ENCODE data around the gene LMAN2L.

The LMAN2L gene

DNA sequence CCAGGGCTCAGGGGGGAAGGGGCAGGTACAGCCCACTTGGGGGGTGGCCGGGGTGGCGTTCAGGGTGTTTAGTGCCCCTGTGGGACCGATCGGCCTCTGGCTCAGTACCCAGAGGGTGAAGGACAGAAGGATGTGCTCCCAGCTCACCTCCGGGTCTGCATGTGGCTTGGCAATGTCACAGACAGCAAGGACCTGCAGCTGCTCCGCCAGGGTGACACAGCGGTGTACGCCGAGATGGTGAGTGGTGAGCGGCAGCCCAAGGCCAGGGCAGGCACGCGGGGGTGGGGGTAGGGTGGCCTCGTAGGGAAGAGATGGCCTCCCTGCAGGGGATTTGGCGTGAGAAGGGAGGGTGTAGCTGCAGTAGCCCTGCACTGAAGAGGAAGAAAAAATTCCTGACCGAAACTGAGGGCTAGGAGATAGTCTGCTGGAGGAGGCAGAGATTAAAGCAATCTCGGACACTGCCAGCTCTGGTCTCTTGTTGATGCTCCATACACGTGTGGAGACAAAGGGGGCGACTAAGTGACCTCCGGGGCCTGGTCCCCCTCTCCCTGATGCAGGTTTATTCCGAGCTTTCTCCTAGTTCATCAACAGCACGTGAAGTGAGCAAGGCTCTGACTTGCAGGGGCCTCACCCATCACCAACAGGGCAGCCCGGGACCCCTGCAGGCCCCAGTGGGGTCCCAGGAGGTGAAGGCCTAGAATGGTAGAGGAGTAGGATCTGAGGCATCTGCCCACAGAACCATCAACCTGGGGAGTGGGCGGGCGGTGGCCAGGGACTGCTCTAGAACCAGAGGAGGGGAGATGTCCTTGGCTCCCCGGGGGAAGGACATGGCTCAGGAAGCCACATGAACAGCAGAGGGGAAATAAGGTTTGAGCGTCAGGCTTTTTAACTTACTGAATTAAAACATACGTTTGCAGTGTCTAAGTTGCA lies 51.9 kb downstream of the LMAN2L start:
- H3K4me1 ChIP-seq (ENCODE audit: control extremely low read depth in 1 of 4, control insufficient read depth in 4 of 4, insufficient read depth in 4 of 4, low read length in 3 of 4) = peaks cover 0 to 2% (median 0%) of the 10 kb centered on the region in 4 experiments
- H3K4me3 ChIP-seq (ENCODE audit: control insufficient read depth in 1 of 7, extremely low read depth in 1 of 7, insufficient read depth in 4 of 7, low read depth in 2 of 7, low read length in 6 of 7) = no peak overlapping the region
- CTCF ChIA-PET = no interaction called here
- no peaks in the 10 kb centered on the region for H3K27me3 ChIP-seq (replicated peaks in 2 of 5; ENCODE audit: control insufficient read depth in 4 of 5, insufficient read depth in 5 of 5, low read length in 4 of 5)
- POLR2A ChIA-PET = no interaction called here
- 92% methylated on average over 20 of the region's 27 CpGs for WGBS (ENCODE audit: insufficient coverage)
- H3K27ac ChIP-seq (ENCODE audit: insufficient read depth in 1 of 2, low read depth in 1 of 2, low read length in 2 of 2, poor library complexity in 1 of 2, severe bottlenecking in 2 of 2) = no peak overlapping the region
- H3K36me3 ChIP-seq (ENCODE audit: control insufficient read depth in 4 of 4, insufficient read depth in 4 of 4, low read length in 3 of 4) = no peaks in the 10 kb centered on the region
- no peaks in the 10 kb centered on the region for H3K9me3 ChIP-seq (ENCODE audit: control extremely low read depth in 1 of 5, control insufficient read depth in 4 of 5, insufficient read depth in 2 of 5, low read depth in 1 of 5, low read length in 4 of 5)
- DNase-seq = no peak

GRCh38 chr2:96687266-96687665 lies 52.6 kb downstream of the LMAN2L start:
- Histone ChIP-seq H3K9me3 (ENCODE audit: control extremely low read depth in 1 of 5, control insufficient read depth in 4 of 5, insufficient read depth in 2 of 5, low read depth in 1 of 5, low read length in 4 of 5) (no peaks in the 10 kb centered on the region), H3K4me1 (ENCODE audit: control extremely low read depth in 1 of 4, control insufficient read depth in 4 of 4, insufficient read depth in 4 of 4, low read length in 3 of 4) (peaks cover 0 to 2% (median 0%) of the 10 kb centered on the region in 4 experiments), H3K4me3 (ENCODE audit: control insufficient read depth in 1 of 7, extremely low read depth in 1 of 7, insufficient read depth in 4 of 7, low read depth in 2 of 7, low read length in 6 of 7) (no peak overlapping the region), H3K36me3 (ENCODE audit: control insufficient read depth in 4 of 4, insufficient read depth in 4 of 4, low read length in 3 of 4) (no peaks in the 10 kb centered on the region), H3K27ac (ENCODE audit: insufficient read depth in 1 of 2, low read depth in 1 of 2, low read length in 2 of 2, poor library complexity in 1 of 2, severe bottlenecking in 2 of 2) (no peak overlapping the region), H3K27me3 (replicated peaks in 2 of 5; ENCODE audit: control insufficient read depth in 4 of 5, insufficient read depth in 5 of 5, low read length in 4 of 5) (no peaks in the 10 kb centered on the region)
- 100% methylated on average over 2 of the region's 3 CpGs for WGBS (ENCODE audit: insufficient coverage)
- POLR2A ChIA-PET = no interaction called here
- CTCF ChIA-PET = no interaction called here
- no peak for DNase-seq

GRCh38 chr2:96685577-96686459 lies 54.0 kb downstream of the LMAN2L start:
- Histone ChIP-seq H3K4me3 (ENCODE audit: control insufficient read depth in 1 of 7, extremely low read depth in 1 of 7, insufficient read depth in 4 of 7, low read depth in 2 of 7, low read length in 6 of 7) (no peak overlapping the region), H3K9me3 (ENCODE audit: control extremely low read depth in 1 of 5, control insufficient read depth in 4 of 5, insufficient read depth in 2 of 5, low read depth in 1 of 5, low read length in 4 of 5) (no peaks in the 10 kb centered on the region), H3K27me3 (replicated peaks in 2 of 5; ENCODE audit: control insufficient read depth in 4 of 5, insufficient read depth in 5 of 5, low read length in 4 of 5) (no peaks in the 10 kb centered on the region), H3K36me3 (ENCODE audit: control insufficient read depth in 4 of 4, insufficient read depth in 4 of 4, low read length in 3 of 4) (no peaks in the 10 kb centered on the region), H3K27ac (ENCODE audit: insufficient read depth in 1 of 2, low read depth in 1 of 2, low read length in 2 of 2, poor library complexity in 1 of 2, severe bottlenecking in 2 of 2) (no peak overlapping the region), H3K4me1 (ENCODE audit: control extremely low read depth in 1 of 4, control insufficient read depth in 4 of 4, insufficient read depth in 4 of 4, low read length in 3 of 4) (peaks cover 0 to 2% (median 0%) of the 10 kb centered on the region in 4 experiments)
- ChIA-PET POLR2A (no interaction called here), CTCF (no interaction called here)
- WGBS (ENCODE audit: insufficient coverage) = 73% methylated on average over 18 of the region's 19 CpGs
- DNase-seq = no peak

- Histone ChIP-seq H3K36me3 (ENCODE audit: control insufficient read depth in 4 of 4, insufficient read depth in 4 of 4, low read length in 3 of 4) (no peaks in the 10 kb centered on the region), H3K27ac (ENCODE audit: insufficient read depth in 1 of 2, low read depth in 1 of 2, low read length in 2 of 2, poor library complexity in 1 of 2, severe bottlenecking in 2 of 2) (no peak overlapping the region), H3K27me3 (replicated peaks in 2 of 5; ENCODE audit: control insufficient read depth in 4 of 5, insufficient read depth in 5 of 5, low read length in 4 of 5) (no peaks in the 10 kb centered on the region), H3K9me3 (ENCODE audit: control extremely low read depth in 1 of 5, control insufficient read depth in 4 of 5, insufficient read depth in 2 of 5, low read depth in 1 of 5, low read length in 4 of 5) (no peaks in the 10 kb centered on the region), H3K4me1 (ENCODE audit: control extremely low read depth in 1 of 4, control insufficient read depth in 4 of 4, insufficient read depth in 4 of 4, low read length in 3 of 4) (peaks cover 0 to 2% (median 0%) of the 10 kb centered on the region in 4 experiments), H3K4me3 (ENCODE audit: control insufficient read depth in 1 of 7, extremely low read depth in 1 of 7, insufficient read depth in 4 of 7, low read depth in 2 of 7, low read length in 6 of 7) (no peak overlapping the region)
- DNase-seq = no peak
- 98% methylated on average over 9 of the region's 16 CpGs for WGBS (ENCODE audit: insufficient coverage)
- CTCF ChIA-PET = no interaction called here
- POLR2A ChIA-PET = no interaction called here
Observed at GRCh38 chr2:96684883-96685576, 54.8 kb downstream of the LMAN2L start.

DNA sequence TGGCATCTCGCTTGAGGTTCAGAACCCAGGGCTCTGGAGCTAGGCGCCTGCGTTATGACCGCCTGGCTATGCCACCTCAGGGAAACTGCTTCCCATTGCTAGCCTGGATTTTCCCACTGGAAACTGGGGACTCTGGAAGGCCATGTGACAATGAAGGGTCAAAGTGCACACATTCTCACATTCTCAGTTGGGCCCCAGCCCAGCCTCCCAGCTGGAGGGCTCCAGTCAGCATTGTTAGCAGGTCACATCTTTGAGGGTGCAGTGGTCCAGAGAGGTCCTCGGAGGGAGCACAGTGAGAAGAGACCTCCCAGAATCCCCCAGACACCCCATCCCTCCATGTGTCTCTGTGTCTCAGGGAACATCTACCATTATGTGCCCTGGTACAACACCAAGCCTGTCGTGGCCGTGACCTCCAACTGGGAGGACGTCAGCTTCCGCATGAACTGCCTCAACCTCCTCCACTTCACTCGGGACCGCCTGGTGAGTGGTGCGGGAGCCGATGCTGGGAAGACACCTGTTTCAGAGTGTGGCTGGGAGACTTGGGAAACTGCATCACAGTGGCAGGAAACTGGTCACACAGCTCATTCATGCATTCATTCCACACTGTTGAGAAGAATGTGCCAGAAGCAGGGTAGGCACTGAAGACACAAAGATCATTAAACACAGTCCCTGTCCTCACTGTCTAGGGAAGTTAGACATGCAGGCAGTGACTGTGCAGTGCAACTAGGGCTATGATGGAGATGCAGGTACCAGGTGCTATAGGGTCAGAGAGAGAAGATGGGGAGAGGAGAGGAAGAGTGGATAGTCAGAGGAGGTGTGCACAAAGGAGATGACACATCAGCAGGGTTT lies 55.7 kb downstream of the LMAN2L start:
- no peaks in the 10 kb centered on the region for H3K36me3 ChIP-seq (ENCODE audit: control insufficient read depth in 4 of 4, insufficient read depth in 4 of 4, low read length in 3 of 4)
- ChIA-PET CTCF (no interaction called here), POLR2A (no interaction called here)
- H3K9me3 ChIP-seq (ENCODE audit: control extremely low read depth in 1 of 5, control insufficient read depth in 4 of 5, insufficient read depth in 2 of 5, low read depth in 1 of 5, low read length in 4 of 5) = no peaks in the 10 kb centered on the region
- no peaks in the 10 kb centered on the region for H3K27me3 ChIP-seq (replicated peaks in 2 of 5; ENCODE audit: control insufficient read depth in 4 of 5, insufficient read depth in 5 of 5, low read length in 4 of 5)
- H3K27ac ChIP-seq (ENCODE audit: insufficient read depth in 1 of 2, low read depth in 1 of 2, low read length in 2 of 2, poor library complexity in 1 of 2, severe bottlenecking in 2 of 2) = no peak overlapping the region
- H3K4me3 ChIP-seq (ENCODE audit: control insufficient read depth in 1 of 7, extremely low read depth in 1 of 7, insufficient read depth in 4 of 7, low read depth in 2 of 7, low read length in 6 of 7) = no peak overlapping the region
- peaks cover 0 to 2% (median 0%) of the 10 kb centered on the region in 4 experiments for H3K4me1 ChIP-seq (ENCODE audit: control extremely low read depth in 1 of 4, control insufficient read depth in 4 of 4, insufficient read depth in 4 of 4, low read length in 3 of 4)
- WGBS (ENCODE audit: insufficient coverage) = 98% methylated on average over 9 of the region's 13 CpGs
- DNase-seq = no peak

GRCh38 chr2:96683307-96683706 lies 56.6 kb downstream of the LMAN2L start:
- WGBS (ENCODE audit: insufficient coverage) = 96% methylated on average over 3 of the region's 5 CpGs
- Histone ChIP-seq H3K36me3 (ENCODE audit: control insufficient read depth in 4 of 4, insufficient read depth in 4 of 4, low read length in 3 of 4) (no peaks in the 10 kb centered on the region), H3K27me3 (replicated peaks in 2 of 5; ENCODE audit: control insufficient read depth in 4 of 5, insufficient read depth in 5 of 5, low read length in 4 of 5) (no peaks in the 10 kb centered on the region), H3K4me1 (ENCODE audit: control extremely low read depth in 1 of 4, control insufficient read depth in 4 of 4, insufficient read depth in 4 of 4, low read length in 3 of 4) (peaks cover 0 to under 1% (median 0%) of the 10 kb centered on the region in 4 experiments), H3K4me3 (ENCODE audit: control insufficient read depth in 1 of 7, extremely low read depth in 1 of 7, insufficient read depth in 4 of 7, low read depth in 2 of 7, low read length in 6 of 7) (no peak overlapping the region), H3K9me3 (ENCODE audit: control extremely low read depth in 1 of 5, control insufficient read depth in 4 of 5, insufficient read depth in 2 of 5, low read depth in 1 of 5, low read length in 4 of 5) (no peaks in the 10 kb centered on the region), H3K27ac (ENCODE audit: insufficient read depth in 1 of 2, low read depth in 1 of 2, low read length in 2 of 2, poor library complexity in 1 of 2, severe bottlenecking in 2 of 2) (no peak overlapping the region)
- ChIA-PET POLR2A (no interaction called here), CTCF (no interaction called here)
- DNase-seq = no peak

Data from common myeloid progenitor, CD34-positive (primary cell).